NCI-H345 treated with DMSO at 0.1 percent for 48 hours (cell line): ENCODE data around the gene SLC25A45.

Source experiments
- DNase-seq: peaks from one replicate; lab custom pipeline; 2025; ENCODE audit not compliant: unreplicated experiment; lab: John Stamatoyannopoulos, UW

The SLC25A45 gene

GRCh38 chr11:65325435-65325834 is 57.0 kb downstream of the SLC25A45 start:
- DNase-seq = no peak
